BJ (cell line): ENCODE data around the gene ESRRG. TPM values are rescaled to one million over a fixed set of nuclear protein-coding genes. Genes with fewer than 3 reads are reported as not detected.

Experiments used
- CTCF ChIA-PET: fragments of 350-600 bp; formaldehyde crosslinking; extraction: SDS; loops from one replicate; lab custom pipeline; 2021; ENCODE audit warnings: antibody characterized with exemption, inconsistent platforms; lab: Yijun Ruan, JAX
- POLR2A ChIA-PET: fragments of 300-600 bp; sonication (Branson Sonifier 250); formaldehyde crosslinking; extraction: SDS; loops from one replicate; lab custom pipeline; 2021; ENCODE audit warnings: antibody characterized with exemption; lab: Charles Lee
- DNase-seq: peaks from one replicate; pipeline ENCODE4 v3.0.0-alpha.2; 2011; ENCODE audit warnings: low read depth
- H3K27me3 ChIP-seq: 2 replicates; pipeline ENCODE4 v1.6.0; 2011; ENCODE audit warnings: low read length; ENCODE audit not compliant: control insufficient read depth, insufficient read depth
- H3K36me3 ChIP-seq: 2 replicates; pipeline ENCODE4 v1.5.1; 2011; ENCODE audit warnings: low read length; ENCODE audit not compliant: control insufficient read depth, insufficient read depth
- H3K4me3 ChIP-seq: 2 replicates; pipeline ENCODE4 v1.5.1; 2011; ENCODE audit warnings: low read depth, mild to moderate bottlenecking, control low read depth, low read length
- CTCF ChIP-seq: IDR thresholded peaks from 2 replicates; pipeline ENCODE4 v1.5.1; 2011; ENCODE audit warnings: low read depth, mild to moderate bottlenecking, control low read depth, inconsistent platforms, low read length, moderate library complexity; ENCODE audit not compliant: insufficient read depth
- polyA plus RNA-seq: library from polyadenylated mRNA; depleted of rRNA; stranded (reverse); fragments of >200 nt; gene quantifications from 2 replicates; pipeline ENCODE4 v1.2.3, GENCODE V29; 2011

ESRRG gene
- polyA plus RNA-seq, 1 experiment: 0.05 TPM

- ChIA-PET CTCF (no interaction called here), POLR2A (no interaction called here)
- Histone ChIP-seq H3K4me3 (no peak overlapping the region), H3K27me3 (peaks cover 6% of the 10 kb centered on the region), H3K36me3 (no peaks in the 10 kb centered on the region)
- DNase-seq: no peak
- no peak for TF ChIP-seq CTCF
Measured at GRCh38 chr1:216726435-216726834, 3.2 kb upstream of the ESRRG start.

GRCh38 chr1:216722821-216723220 lies 408 bp downstream of the ESRRG start:
- H3K27me3 ChIP-seq: peaks cover 6% of the 10 kb centered on the region
- POLR2A ChIA-PET: no interaction called here

GRCh38 chr1:216721863-216722262 lies 1.4 kb downstream of the ESRRG start:
- POLR2A ChIA-PET: no interaction called here
- no peak for TF ChIP-seq CTCF
- CTCF ChIA-PET: interaction anchor here (0.6 kb wide), 1 partner anchor 57 kb away, joined by 4 read pairs; no protein-coding TSS in a partner anchor
- Histone ChIP-seq H3K36me3 (no peaks in the 10 kb centered on the region), H3K4me3 (no peak overlapping the region), H3K27me3 (peaks cover 6% of the 10 kb centered on the region)
- DNase-seq: no peak

More at GRCh38 chr1:216722821-216723220, 408 bp downstream of the ESRRG start:
- no peak for TF ChIP-seq CTCF
- CTCF ChIA-PET: interaction anchor here (1.3 to 1.4 kb wide), 2 partner anchors 9 to 27 kb away, joined by 4 read pairs; no protein-coding TSS in a partner anchor
- Histone ChIP-seq H3K4me3 (no peak overlapping the region), H3K36me3 (no peaks in the 10 kb centered on the region)
- no peak for DNase-seq

GRCh38 chr1:216721062-216721461 lies 2.2 kb downstream of the ESRRG start:
- no peaks in the 10 kb centered on the region for H3K36me3 ChIP-seq
- ChIA-PET CTCF (interaction anchor here (1.5 kb wide), 1 partner anchor 8 kb away, joined by 3 read pairs; no protein-coding TSS in a partner anchor), POLR2A (no interaction called here)
- peaks cover 6% of the 10 kb centered on the region for H3K27me3 ChIP-seq
- DNase-seq: no peak
- no peak overlapping the region for H3K4me3 ChIP-seq
- no peak for TF ChIP-seq CTCF

- POLR2A ChIA-PET: no interaction called here
- Histone ChIP-seq H3K4me3 (no peak overlapping the region), H3K27me3 (no peaks in the 10 kb centered on the region), H3K36me3 (no peaks in the 10 kb centered on the region)
- no peak for DNase-seq
- CTCF ChIA-PET: no interaction called here
- TF ChIP-seq CTCF: no peak
Measured at GRCh38 chr1:216711712-216712111, 11.5 kb downstream of the ESRRG start.
